ENCODE data around the gene IMMP2L. TPM values are rescaled to one million over a fixed set of nuclear protein-coding genes. Genes with fewer than 3 reads are reported as not detected.

Gene IMMP2L
- total and polyA plus RNA-seq, 4 donors: 7.3 to 21.1 (median 12.4) TPM

DNA sequence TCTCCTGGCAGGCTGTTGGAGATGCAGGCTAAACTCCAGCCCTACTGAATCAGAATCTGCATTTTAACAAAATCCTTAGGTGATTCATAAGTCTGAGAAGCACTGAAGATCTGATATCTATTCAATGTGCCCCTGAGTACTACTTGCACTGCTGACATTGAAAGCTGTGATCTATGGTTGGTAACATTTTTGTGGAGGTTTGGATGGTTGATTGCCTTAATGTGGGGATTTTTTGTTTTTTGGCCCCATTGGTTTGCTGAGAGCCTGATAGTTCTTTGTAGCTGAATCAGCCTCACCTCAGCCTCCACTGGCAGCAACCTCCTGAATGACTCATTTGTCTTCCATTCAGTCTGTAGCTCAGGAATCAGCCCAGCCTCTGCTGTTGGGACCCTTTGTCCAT, 486.1 kb downstream of the IMMP2L start:
- no peak for DNase-seq (ENCODE audit: low spot score)
- no peaks in the 10 kb centered on the region for H3K27me3 ChIP-seq (ENCODE audit: control insufficient read depth in 4 of 4, insufficient read depth in 4 of 4, low read length in 3 of 4)
- TF ChIP-seq, protein P1, sequence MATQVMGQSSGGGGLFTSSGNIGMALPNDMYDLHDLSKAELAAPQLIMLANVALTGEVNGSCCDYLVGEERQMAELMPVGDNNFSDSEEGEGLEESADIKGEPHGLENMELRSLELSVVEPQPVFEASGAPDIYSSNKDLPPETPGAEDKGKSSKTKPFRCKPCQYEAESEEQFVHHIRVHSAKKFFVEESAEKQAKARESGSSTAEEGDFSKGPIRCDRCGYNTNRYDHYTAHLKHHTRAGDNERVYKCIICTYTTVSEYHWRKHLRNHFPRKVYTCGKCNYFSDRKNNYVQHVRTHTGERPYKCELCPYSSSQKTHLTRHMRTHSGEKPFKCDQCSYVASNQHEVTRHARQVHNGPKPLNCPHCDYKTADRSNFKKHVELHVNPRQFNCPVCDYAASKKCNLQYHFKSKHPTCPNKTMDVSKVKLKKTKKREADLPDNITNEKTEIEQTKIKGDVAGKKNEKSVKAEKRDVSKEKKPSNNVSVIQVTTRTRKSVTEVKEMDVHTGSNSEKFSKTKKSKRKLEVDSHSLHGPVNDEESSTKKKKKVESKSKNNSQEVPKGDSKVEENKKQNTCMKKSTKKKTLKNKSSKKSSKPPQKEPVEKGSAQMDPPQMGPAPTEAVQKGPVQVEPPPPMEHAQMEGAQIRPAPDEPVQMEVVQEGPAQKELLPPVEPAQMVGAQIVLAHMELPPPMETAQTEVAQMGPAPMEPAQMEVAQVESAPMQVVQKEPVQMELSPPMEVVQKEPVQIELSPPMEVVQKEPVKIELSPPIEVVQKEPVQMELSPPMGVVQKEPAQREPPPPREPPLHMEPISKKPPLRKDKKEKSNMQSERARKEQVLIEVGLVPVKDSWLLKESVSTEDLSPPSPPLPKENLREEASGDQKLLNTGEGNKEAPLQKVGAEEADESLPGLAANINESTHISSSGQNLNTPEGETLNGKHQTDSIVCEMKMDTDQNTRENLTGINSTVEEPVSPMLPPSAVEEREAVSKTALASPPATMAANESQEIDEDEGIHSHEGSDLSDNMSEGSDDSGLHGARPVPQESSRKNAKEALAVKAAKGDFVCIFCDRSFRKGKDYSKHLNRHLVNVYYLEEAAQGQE (IDR thresholded peaks at IDR 0.05): no peak
- TF ChIP-seq, protein P2, sequence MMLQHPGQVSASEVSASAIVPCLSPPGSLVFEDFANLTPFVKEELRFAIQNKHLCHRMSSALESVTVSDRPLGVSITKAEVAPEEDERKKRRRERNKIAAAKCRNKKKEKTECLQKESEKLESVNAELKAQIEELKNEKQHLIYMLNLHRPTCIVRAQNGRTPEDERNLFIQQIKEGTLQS (IDR thresholded peaks at IDR 0.05): no peak
- TF ChIP-seq FOXA1 (IDR thresholded peaks at IDR 0.05) (no peak), RXRA (IDR thresholded peaks at IDR 0.05) (no peak), RAD21 (IDR thresholded peaks at IDR 0.05) (no peak), JUND (IDR thresholded peaks at IDR 0.05) (no peak), EGR1 (IDR thresholded peaks at IDR 0.05; ENCODE audit: low read depth in 2 of 2) (no peak), NR2F2 (IDR thresholded peaks at IDR 0.05) (no peak), YY1 (IDR thresholded peaks at IDR 0.05) (no peak), SP1 (IDR thresholded peaks at IDR 0.05) (no peak), TAF1 (conservative IDR thresholded peaks at IDR 0.05) (no peak), FOXA2 (IDR thresholded peaks at IDR 0.05) (no peak), GABPA (IDR thresholded peaks at IDR 0.05 in 1 of 2, conservative IDR thresholded peaks at IDR 0.05 in 1 of 2) (no peak)
- TF ChIP-seq, protein P3, sequence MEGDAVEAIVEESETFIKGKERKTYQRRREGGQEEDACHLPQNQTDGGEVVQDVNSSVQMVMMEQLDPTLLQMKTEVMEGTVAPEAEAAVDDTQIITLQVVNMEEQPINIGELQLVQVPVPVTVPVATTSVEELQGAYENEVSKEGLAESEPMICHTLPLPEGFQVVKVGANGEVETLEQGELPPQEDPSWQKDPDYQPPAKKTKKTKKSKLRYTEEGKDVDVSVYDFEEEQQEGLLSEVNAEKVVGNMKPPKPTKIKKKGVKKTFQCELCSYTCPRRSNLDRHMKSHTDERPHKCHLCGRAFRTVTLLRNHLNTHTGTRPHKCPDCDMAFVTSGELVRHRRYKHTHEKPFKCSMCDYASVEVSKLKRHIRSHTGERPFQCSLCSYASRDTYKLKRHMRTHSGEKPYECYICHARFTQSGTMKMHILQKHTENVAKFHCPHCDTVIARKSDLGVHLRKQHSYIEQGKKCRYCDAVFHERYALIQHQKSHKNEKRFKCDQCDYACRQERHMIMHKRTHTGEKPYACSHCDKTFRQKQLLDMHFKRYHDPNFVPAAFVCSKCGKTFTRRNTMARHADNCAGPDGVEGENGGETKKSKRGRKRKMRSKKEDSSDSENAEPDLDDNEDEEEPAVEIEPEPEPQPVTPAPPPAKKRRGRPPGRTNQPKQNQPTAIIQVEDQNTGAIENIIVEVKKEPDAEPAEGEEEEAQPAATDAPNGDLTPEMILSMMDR (IDR thresholded peaks at IDR 0.05; ENCODE audit: low read depth, low read length, missing input control): no peak
- TF ChIP-seq, protein P4, sequence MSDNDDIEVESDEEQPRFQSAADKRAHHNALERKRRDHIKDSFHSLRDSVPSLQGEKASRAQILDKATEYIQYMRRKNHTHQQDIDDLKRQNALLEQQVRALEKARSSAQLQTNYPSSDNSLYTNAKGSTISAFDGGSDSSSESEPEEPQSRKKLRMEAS (IDR thresholded peaks at IDR 0.05): no peak
- no peaks in the 10 kb centered on the region for H3K36me3 ChIP-seq (ENCODE audit: control insufficient read depth in 4 of 4, insufficient read depth in 3 of 4, low read depth in 1 of 4, low read length in 3 of 4)
- H3K4me1 ChIP-seq (ENCODE audit: control insufficient read depth in 4 of 4, insufficient read depth in 4 of 4, low read length in 3 of 4): no peaks in the 10 kb centered on the region
- no peak overlapping the region for H3K27ac ChIP-seq (ENCODE audit: low read depth in 1 of 2, low read length in 2 of 2)
- no peaks in the 10 kb centered on the region for H3K9me3 ChIP-seq (ENCODE audit: control insufficient read depth in 4 of 4, low read length in 3 of 4)
- no peak overlapping the region for H3K9ac ChIP-seq (ENCODE audit: low read depth in 1 of 2, low read length in 2 of 2)
- H3K4me3 ChIP-seq (ENCODE audit: low read depth in 1 of 3, low read length in 3 of 3): no peak overlapping the region

DNA sequence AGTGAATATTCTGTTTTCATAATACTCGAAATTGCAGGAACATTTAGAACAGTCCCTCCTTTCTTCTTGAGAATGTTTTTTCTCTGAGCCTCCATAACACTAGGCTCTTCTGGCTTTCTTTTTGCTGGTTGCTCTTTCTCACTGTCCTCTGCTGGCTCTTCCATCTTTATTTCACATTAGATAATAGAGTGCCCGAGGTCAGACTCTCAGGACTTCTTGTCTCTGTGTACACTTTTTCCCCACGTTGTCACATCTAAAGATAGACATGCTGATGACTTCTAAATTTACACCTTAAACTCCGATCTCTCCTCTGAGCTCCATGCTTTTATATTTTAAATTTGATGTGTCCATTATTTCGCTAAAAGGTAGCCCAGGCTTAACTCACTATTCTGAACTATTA, 486.8 kb downstream of the IMMP2L start:
- WGBS: 89% methylated on average over 5 of the region's 5 CpGs
- DNase-seq (ENCODE audit: low spot score): no peak
- Histone ChIP-seq H3K9me3 (ENCODE audit: control insufficient read depth in 4 of 4, low read length in 3 of 4) (no peaks in the 10 kb centered on the region), H3K36me3 (ENCODE audit: control insufficient read depth in 4 of 4, insufficient read depth in 3 of 4, low read depth in 1 of 4, low read length in 3 of 4) (no peaks in the 10 kb centered on the region), H3K9ac (ENCODE audit: low read depth in 1 of 2, low read length in 2 of 2) (no peak overlapping the region), H3K4me3 (ENCODE audit: low read depth in 1 of 3, low read length in 3 of 3) (no peak overlapping the region), H3K27ac (ENCODE audit: low read depth in 1 of 2, low read length in 2 of 2) (no peak overlapping the region), H3K27me3 (ENCODE audit: control insufficient read depth in 4 of 4, insufficient read depth in 4 of 4, low read length in 3 of 4) (no peaks in the 10 kb centered on the region), H3K4me1 (ENCODE audit: control insufficient read depth in 4 of 4, insufficient read depth in 4 of 4, low read length in 3 of 4) (no peaks in the 10 kb centered on the region)
- no peak for TF ChIP-seq TAF1 (conservative IDR thresholded peaks at IDR 0.05)
- TF ChIP-seq, protein P5, sequence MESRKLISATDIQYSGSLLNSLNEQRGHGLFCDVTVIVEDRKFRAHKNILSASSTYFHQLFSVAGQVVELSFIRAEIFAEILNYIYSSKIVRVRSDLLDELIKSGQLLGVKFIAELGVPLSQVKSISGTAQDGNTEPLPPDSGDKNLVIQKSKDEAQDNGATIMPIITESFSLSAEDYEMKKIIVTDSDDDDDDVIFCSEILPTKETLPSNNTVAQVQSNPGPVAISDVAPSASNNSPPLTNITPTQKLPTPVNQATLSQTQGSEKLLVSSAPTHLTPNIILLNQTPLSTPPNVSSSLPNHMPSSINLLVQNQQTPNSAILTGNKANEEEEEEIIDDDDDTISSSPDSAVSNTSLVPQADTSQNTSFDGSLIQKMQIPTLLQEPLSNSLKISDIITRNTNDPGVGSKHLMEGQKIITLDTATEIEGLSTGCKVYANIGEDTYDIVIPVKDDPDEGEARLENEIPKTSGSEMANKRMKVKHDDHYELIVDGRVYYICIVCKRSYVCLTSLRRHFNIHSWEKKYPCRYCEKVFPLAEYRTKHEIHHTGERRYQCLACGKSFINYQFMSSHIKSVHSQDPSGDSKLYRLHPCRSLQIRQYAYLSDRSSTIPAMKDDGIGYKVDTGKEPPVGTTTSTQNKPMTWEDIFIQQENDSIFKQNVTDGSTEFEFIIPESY (IDR thresholded peaks at IDR 0.05): no peak
- TF ChIP-seq NR2F2 (IDR thresholded peaks at IDR 0.05): no peak
- no peak for TF ChIP-seq FOXA2 (IDR thresholded peaks at IDR 0.05)

Data from liver (tissue), 9 donors.